Retinal pigment epithelial cell (primary cell): ENCODE measurements around the gene CALR.

ENCODE experiments used
- DNase-seq: peaks from one replicate; pipeline ENCODE4 v3.0.0-alpha.2; 2010; ENCODE audit warnings: low read depth
- H3K4me3 ChIP-seq: 2 replicates; pipeline ENCODE4 v1.5.1; 2011; ENCODE audit warnings: mild to moderate bottlenecking, low read length, control low read depth, moderate library complexity
- CTCF ChIP-seq: conservative IDR thresholded peaks from 2 replicates; pipeline ENCODE4 v1.5.1; 2011; ENCODE audit warnings: low read depth, low read length, control low read depth, inconsistent platforms

Gene CALR

GRCh38 chr19:12922959-12923358 is 15.4 kb upstream of the CALR start:
- TF ChIP-seq CTCF = no peak
- no peak overlapping the region for H3K4me3 ChIP-seq
- no peak for DNase-seq

GRCh38 chr19:12924621-12925310 is 13.6 kb upstream of the CALR start:
- no peak for DNase-seq
- TF ChIP-seq CTCF = no peak
- H3K4me3 ChIP-seq = no peak overlapping the region

GRCh38 chr19:12930002-12930645 is 8.3 kb upstream of the CALR start:
- H3K4me3 ChIP-seq = no peak overlapping the region
- TF ChIP-seq CTCF = no peak
- no peak for DNase-seq

GRCh38 chr19:12932392-12933286 is 5.8 kb upstream of the CALR start:
- DNase-seq = no peak
- no peak for TF ChIP-seq CTCF
- H3K4me3 ChIP-seq = peak overlapping the region; percentile 98

- peak; percentile 59 for DNase-seq
- TF ChIP-seq CTCF = no peak
- peak within 1 kb of the TSS; percentile 98 for H3K4me3 ChIP-seq
These were observed 4.9 kb upstream of the CALR start, which contains the start of gene FARSA for GRCh38 chr19:12933287-12934072. FARSA (minus strand) TSS chr19:12933711; CDS start chr19:12933696, 15 bp downstream.

- no peak overlapping the region for H3K4me3 ChIP-seq
- DNase-seq = no peak
- TF ChIP-seq CTCF = no peak
These were observed 3.3 kb upstream of the CALR start for GRCh38 chr19:12935071-12935470.
